ENCODE results near the gene LFNG.

LFNG gene

GRCh38 chr7:2503056-2503941, 16.3 kb upstream of the LFNG start:
- Mint-ChIP-seq H3K27ac (no peak overlapping the region), H3K36me3 (ENCODE audit: low read depth) (no peaks in the 10 kb centered on the region), H3K27me3 (ENCODE audit: low read depth, poor library complexity) (no peaks in the 10 kb centered on the region), H3K9me3 (no peaks in the 10 kb centered on the region), H3K4me3 (no peak overlapping the region), H3K4me1 (peaks cover 46% of the 10 kb centered on the region)
- TF ChIP-seq CTCF (IDR thresholded peaks at IDR 0.05) = no peak
- DNase-seq = no peak

GRCh38 chr7:2504128-2504888, 15.3 kb upstream of the LFNG start:
- no peak for DNase-seq
- TF ChIP-seq CTCF (IDR thresholded peaks at IDR 0.05) = no peak
- Mint-ChIP-seq H3K27me3 (ENCODE audit: low read depth, poor library complexity) (no peaks in the 10 kb centered on the region), H3K4me3 (no peak overlapping the region), H3K9me3 (no peaks in the 10 kb centered on the region), H3K36me3 (ENCODE audit: low read depth) (no peaks in the 10 kb centered on the region), H3K4me1 (peaks cover 46% of the 10 kb centered on the region), H3K27ac (no peak overlapping the region)

GRCh38 chr7:2504889-2505375, 14.6 kb upstream of the LFNG start:
- Mint-ChIP-seq H3K4me3 (no peak overlapping the region), H3K27ac (no peak overlapping the region)
- DNase-seq = no peak

GRCh38 chr7:2505401-2505800, 14.2 kb upstream of the LFNG start:
- peaks cover 47% of the 10 kb centered on the region for H3K4me1 Mint-ChIP-seq
- H3K36me3 Mint-ChIP-seq (ENCODE audit: low read depth) = no peaks in the 10 kb centered on the region
- no peak overlapping the region for H3K27ac Mint-ChIP-seq
- TF ChIP-seq CTCF (IDR thresholded peaks at IDR 0.05) = no peak
- H3K4me3 Mint-ChIP-seq = no peak overlapping the region
- H3K27me3 Mint-ChIP-seq (ENCODE audit: low read depth, poor library complexity) = no peaks in the 10 kb centered on the region
- no peaks in the 10 kb centered on the region for H3K9me3 Mint-ChIP-seq
- no peak for DNase-seq

More at GRCh38 chr7:2504889-2505375, 14.6 kb upstream of the LFNG start:
- H3K4me1 Mint-ChIP-seq = peaks cover 46% of the 10 kb centered on the region
- TF ChIP-seq CTCF (IDR thresholded peaks at IDR 0.05) = no peak
- no peaks in the 10 kb centered on the region for H3K9me3 Mint-ChIP-seq
- no peaks in the 10 kb centered on the region for H3K27me3 Mint-ChIP-seq (ENCODE audit: low read depth, poor library complexity)
- H3K36me3 Mint-ChIP-seq (ENCODE audit: low read depth) = no peaks in the 10 kb centered on the region

- Mint-ChIP-seq H3K27me3 (ENCODE audit: low read depth, poor library complexity) (no peaks in the 10 kb centered on the region), H3K4me3 (no peak overlapping the region), H3K9me3 (no peaks in the 10 kb centered on the region), H3K27ac (no peak overlapping the region), H3K36me3 (ENCODE audit: low read depth) (no peaks in the 10 kb centered on the region), H3K4me1 (peaks cover 47% of the 10 kb centered on the region)
- no peak for TF ChIP-seq CTCF (IDR thresholded peaks at IDR 0.05)
- DNase-seq = no peak
Observed at GRCh38 chr7:2507208-2507916, 12.2 kb upstream of the LFNG start.

Measured in nephron progenitor cell (in vitro differentiated cells).